HG03159 (cell line): ENCODE measurements around the gene ETNK2.

ENCODE experiments used
- ATAC-seq: cut with Tn5 transposase; IDR thresholded peaks from one replicate; pipeline ENCODE4 v1.9.1; 2021; ENCODE audit warnings: mild to moderate bottlenecking, moderate library complexity; ENCODE audit not compliant: unreplicated experiment

Gene ETNK2

DNA sequence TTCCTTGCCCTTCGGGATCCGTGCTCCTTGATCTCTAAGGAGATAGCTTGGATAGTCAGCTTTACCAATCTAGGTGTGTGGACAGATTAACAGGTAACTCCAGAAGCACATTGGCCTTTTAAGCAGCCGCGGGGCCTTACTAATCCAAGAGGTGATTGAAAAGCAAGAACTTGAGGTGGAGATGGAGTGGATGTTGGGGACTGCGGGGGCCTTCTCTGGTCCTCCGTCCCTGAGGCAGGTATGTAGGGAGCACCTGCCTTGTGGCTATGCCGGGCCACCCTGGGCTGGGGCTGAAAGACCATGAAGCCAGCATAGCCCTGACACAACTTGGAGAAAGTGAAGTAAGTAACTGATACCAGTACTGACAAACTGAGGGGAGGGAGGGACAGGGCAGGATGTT, 68.4 kb downstream of the ETNK2 start:
- ATAC-seq, result no peak

- ATAC-seq, result no peak
These were observed 69.9 kb downstream of the ETNK2 start for GRCh38 chr1:204081791-204082513.

DNA sequence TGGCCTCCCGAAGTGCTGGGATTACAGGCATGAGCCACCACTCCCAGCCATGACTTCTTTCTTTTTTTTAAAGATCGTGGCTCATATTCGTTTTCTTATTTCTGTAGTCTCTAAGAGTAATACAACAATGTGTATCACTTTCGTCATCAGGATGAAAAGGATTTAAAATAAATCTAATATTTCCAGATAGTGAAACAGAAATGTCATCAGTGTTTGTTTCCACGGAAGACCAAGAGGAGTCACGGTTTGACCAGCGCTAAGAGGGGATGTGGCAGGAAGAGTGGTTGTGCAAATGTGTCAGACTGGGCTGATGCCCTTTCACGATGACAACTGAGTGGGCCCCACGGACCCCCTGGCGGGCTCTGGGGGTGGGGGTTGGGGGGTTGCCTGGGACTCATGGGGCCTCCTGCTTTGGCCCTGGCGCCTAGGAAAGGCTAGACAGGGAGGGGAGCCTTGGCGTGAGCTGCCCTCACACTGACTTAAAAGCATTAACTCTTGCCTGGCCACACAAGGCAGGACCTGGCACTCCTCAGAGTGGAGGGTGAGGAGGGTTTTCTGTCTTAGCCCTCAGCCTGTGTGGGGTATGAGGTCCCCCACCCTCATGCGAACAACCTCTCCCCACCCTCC, 70.6 kb downstream of the ETNK2 start:
- no peak for ATAC-seq
